NCI-H1105 treated with DMSO at 0.1 percent for 48 hours (cell line): ENCODE results near the gene TAS2R16.
"Not testable (repeated sequence)": the region's sequence is repeated elsewhere in the genome, so short reads cannot be mapped to it uniquely, and the experiment has no call there.

Experiments
- DNase-seq: peaks from one replicate; lab custom pipeline; 2025; lab: John Stamatoyannopoulos, UW

Gene TAS2R16

DNA sequence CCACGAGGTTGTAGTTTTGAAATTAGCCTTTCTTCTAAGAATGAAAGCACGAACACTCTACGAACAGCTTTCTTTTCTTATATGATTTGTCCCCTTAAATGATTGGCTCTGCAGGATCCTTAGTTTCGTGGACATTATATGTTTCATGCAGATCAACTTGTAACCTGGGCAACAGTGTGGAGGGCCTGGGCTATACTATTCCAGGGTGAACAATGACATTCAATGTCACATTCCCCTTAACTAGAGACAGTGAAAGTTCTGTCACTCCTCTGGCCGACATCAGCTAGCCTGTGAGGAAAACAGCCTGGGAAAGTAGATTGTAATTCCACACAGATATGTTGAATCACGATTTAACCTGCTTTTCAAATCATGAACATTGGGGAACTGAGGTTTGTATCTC is 23.4 kb downstream of the TAS2R16 start:
- DNase-seq: no peak

DNA sequence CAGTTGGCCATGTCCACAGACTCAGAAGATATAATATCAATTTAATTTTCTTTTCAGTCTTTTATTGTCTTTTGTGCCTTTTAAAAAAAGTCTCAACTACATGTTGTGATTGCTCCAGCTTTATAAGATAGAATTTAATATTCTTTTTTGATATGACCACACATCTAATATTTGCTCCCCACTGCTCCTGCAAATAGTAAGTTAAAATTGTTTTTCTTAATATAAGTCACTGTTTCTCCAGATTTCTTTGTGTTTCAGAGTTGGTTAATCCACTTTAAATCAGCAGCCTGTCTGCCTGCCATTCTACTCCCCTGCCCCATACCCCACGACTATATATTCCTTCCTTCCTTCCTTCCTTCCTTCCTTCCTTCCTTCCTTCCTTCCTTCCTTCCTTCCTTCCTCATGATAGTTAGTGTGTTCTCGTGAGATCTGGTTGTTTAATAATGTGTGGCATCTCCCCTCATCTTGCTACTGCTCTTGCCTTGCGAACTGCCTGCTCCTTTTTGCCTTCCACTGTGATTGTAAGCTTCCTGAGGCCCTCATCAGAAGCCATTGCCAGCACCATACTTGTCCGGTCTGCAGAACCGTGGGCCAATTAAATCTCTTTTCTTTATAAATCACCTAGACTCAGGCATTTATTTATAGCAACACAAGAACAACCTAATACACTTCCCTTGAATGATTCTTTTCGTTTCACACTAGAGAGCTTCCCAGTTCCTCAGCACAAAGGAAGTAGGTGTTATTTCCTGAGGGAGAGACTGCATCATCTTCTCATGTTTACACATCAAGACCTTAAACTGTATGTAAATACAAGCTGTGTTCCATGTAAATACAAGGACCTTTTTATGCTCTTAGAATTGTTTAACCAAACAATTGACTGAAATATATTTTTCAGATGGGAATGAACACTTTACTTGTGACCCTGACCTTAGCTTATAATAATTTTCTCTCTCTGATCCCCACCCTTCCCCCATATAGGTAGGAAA is 24.5 kb downstream of the TAS2R16 start:
- DNase-seq: no peak

GRCh38 chr7:122968389-122968788 is 27.1 kb downstream of the TAS2R16 start:
- DNase-seq: no peak

GRCh38 chr7:122965306-122965705 is 30.2 kb downstream of the TAS2R16 start:
- peak; percentile 94 for DNase-seq

- not testable (repeated sequence) for DNase-seq
These were observed 41.8 kb downstream of the TAS2R16 start for GRCh38 chr7:122953678-122954077.

GRCh38 chr7:122951006-122951405 is 44.5 kb downstream of the TAS2R16 start:
- no peak for DNase-seq

- no peak for DNase-seq
These were observed 46.3 kb downstream of the TAS2R16 start for GRCh38 chr7:122949186-122949585.
